GM21528 (cell line): ENCODE measurements around the gene MALL.
A peak's percentile ranks its signal among the peaks of the same experiment; 100 is the strongest.
"Not testable (repeated sequence)": the region's sequence is repeated elsewhere in the genome, so short reads cannot be mapped to it uniquely, and the experiment has no call there.

ENCODE experiments used
- ATAC-seq: cut with Tn5 transposase; IDR thresholded peaks from one replicate; pipeline ENCODE4 v1.9.1; 2021; ENCODE audit warnings: mild to moderate bottlenecking, moderate library complexity; ENCODE audit not compliant: unreplicated experiment, low FRiP score

Gene MALL

GRCh38 chr2:110115291-110116032, at the start of gene MALL:
Gene MALL (minus strand): TSS chr2:110115822. CDS start chr2:110115792, 30 bp downstream.
- no peak for ATAC-seq

GRCh38 chr2:110157153-110157793, 41.7 kb upstream of the MALL start:
- peak; percentile 70 for ATAC-seq

- ATAC-seq = not testable (repeated sequence)
Observed at GRCh38 chr2:110154828-110155227, 39.2 kb upstream of the MALL start.

GRCh38 chr2:110154188-110154587, 38.6 kb upstream of the MALL start:
- ATAC-seq = not testable (repeated sequence)

- no peak for ATAC-seq
Observed at GRCh38 chr2:110153416-110153815, 37.8 kb upstream of the MALL start.

- ATAC-seq = no peak
Observed at GRCh38 chr2:110152943-110153342, 37.3 kb upstream of the MALL start.

GRCh38 chr2:110149330-110150220, 34.0 kb upstream of the MALL start:
- ATAC-seq = no peak

- ATAC-seq = no peak
Observed at GRCh38 chr2:110146945-110147332, 31.3 kb upstream of the MALL start.

GRCh38 chr2:110146183-110146944, 30.7 kb upstream of the MALL start:
- no peak for ATAC-seq

GRCh38 chr2:110143982-110144381, 28.4 kb upstream of the MALL start:
- no peak for ATAC-seq

GRCh38 chr2:110140401-110140800, 24.8 kb upstream of the MALL start:
- no peak for ATAC-seq

- no peak for ATAC-seq
Observed at GRCh38 chr2:110134025-110134424, 18.4 kb upstream of the MALL start.

GRCh38 chr2:110131166-110131565, 15.5 kb upstream of the MALL start:
- ATAC-seq = no peak

- no peak for ATAC-seq
Observed at GRCh38 chr2:110130757-110131156, 15.1 kb upstream of the MALL start.

- no peak for ATAC-seq
Observed at GRCh38 chr2:110126906-110127305, 11.3 kb upstream of the MALL start.

GRCh38 chr2:110126086-110126773, 10.6 kb upstream of the MALL start:
- no peak for ATAC-seq

- no peak for ATAC-seq
Observed at GRCh38 chr2:110124939-110125691, 9.5 kb upstream of the MALL start.

GRCh38 chr2:110124038-110124825, 8.6 kb upstream of the MALL start:
- no peak for ATAC-seq
